PC-3 (cell line): ENCODE data around the gene USP51. TPM values are rescaled to one million over a fixed set of nuclear protein-coding genes. Genes with fewer than 3 reads are reported as not detected.
"Not testable (repeated sequence)": the region's sequence is repeated elsewhere in the genome, so short reads cannot be mapped to it uniquely, and the experiment has no call there.

Experiments
- ATAC-seq: fragments of 200-7000 bp; cut with Tn5 transposase; 2 replicates; pipeline ENCODE4 v1.9.1; 2020; ENCODE audit warnings: mild to moderate bottlenecking, moderate library complexity
- BruUV-seq: library from RNA; stranded (reverse); fragments of 400-500 nt; replicated peaks from 2 replicates; lab custom pipeline; 2021; lab: Mats Ljungman, UMichigan
- CTCF ChIA-PET: fragments of 300-600 bp; sonication (Branson Sonifier 250); formaldehyde crosslinking; loops from one replicate; lab custom pipeline; 2022; ENCODE audit warnings: antibody characterized with exemption; lab: Charles Lee
- POLR2A ChIA-PET: fragments of 300-600 bp; sonication (Branson Sonifier 250); formaldehyde crosslinking; loops from one replicate; lab custom pipeline; 2022; ENCODE audit warnings: antibody characterized with exemption; ENCODE audit not compliant: unreplicated experiment; lab: Charles Lee
- DNase-seq: peaks from one replicate; pipeline ENCODE4 v3.0.0-alpha.2; 2015
- H2AFZ ChIP-seq: fragments of 300-600 bp; sonication (generic); 2 replicates; pipeline ENCODE4 v1.6.0; 2016; ENCODE audit warnings: antibody characterized with exemption, low read length
- H3F3A ChIP-seq: fragments of 300-600 bp; sonication (generic); one replicate; pipeline ENCODE4 v1.6.0; 2017; ENCODE audit warnings: antibody characterized with exemption, low read length, control low read depth, mild to moderate bottlenecking; ENCODE audit not compliant: unreplicated experiment
- H3K27ac ChIP-seq: fragments of 300-600 bp; sonication (generic); 2 replicates; pipeline ENCODE4 v1.5.1; 2016; ENCODE audit warnings: mild to moderate bottlenecking, low read length
- H3K27me3 ChIP-seq: fragments of 300-600 bp; sonication (generic); 2 replicates; pipeline ENCODE4 v1.6.1; 2016; ENCODE audit warnings: low read length, mixed read lengths
- H3K36me3 ChIP-seq: fragments of 300-600 bp; sonication (generic); 2 replicates; pipeline ENCODE4 v1.6.1; 2016; ENCODE audit warnings: low read depth, mixed run types, low read length, mixed read lengths
- H3K4me1 ChIP-seq: fragments of 300-600 bp; sonication (generic); 2 replicates; pipeline ENCODE4 v1.5.1; 2016; ENCODE audit warnings: low read length; ENCODE audit not compliant: insufficient read depth
- H3K4me2 ChIP-seq: fragments of 300-600 bp; sonication (generic); 2 replicates; pipeline ENCODE4 v1.6.0; 2016; ENCODE audit warnings: low read length
- H3K4me3 ChIP-seq: fragments of 300-600 bp; sonication (generic); 2 replicates; pipeline ENCODE4 v1.5.1; 2016; ENCODE audit warnings: mild to moderate bottlenecking, low read length, mixed read lengths
- H3K79me2 ChIP-seq: fragments of 300-600 bp; sonication (generic); 2 replicates; pipeline ENCODE4 v1.6.1; 2017; ENCODE audit warnings: low read length, mixed read lengths
- H3K9ac ChIP-seq: fragments of 300-600 bp; sonication (generic); 2 replicates; pipeline ENCODE4 v1.6.0; 2016; ENCODE audit warnings: mild to moderate bottlenecking, low read length
- H3K9me2 ChIP-seq: fragments of 300-600 bp; sonication (generic); replicated peaks from 2 replicates; pipeline ENCODE4 v1.6.1; 2016; ENCODE audit warnings: mixed run types, low read length, mixed read lengths
- H3K9me3 ChIP-seq: fragments of 300-600 bp; sonication (generic); 2 replicates; pipeline ENCODE4 v1.6.1; 2016; ENCODE audit warnings: low read length, mixed read lengths
- H4K20me1 ChIP-seq: fragments of 300-600 bp; sonication (generic); 2 replicates; pipeline ENCODE4 v1.6.1; 2016; ENCODE audit warnings: low read length, mixed read lengths
- intact Hi-C: fragments of 100-400 bp; cut with micrococcal nuclease; formaldehyde crosslinking; loops from 2 replicates; pipeline ENCODE4 v1.9.0; 2023
- total RNA-seq: library from RNA; depleted of rRNA; stranded (reverse); fragments of >200 nt; gene quantifications from 2 replicates; pipeline ENCODE4 v1.2.3, GENCODE V29; 2014

Gene USP51
- total RNA-seq, 1 experiment from 2014 or later, result 0.22 TPM

DNA sequence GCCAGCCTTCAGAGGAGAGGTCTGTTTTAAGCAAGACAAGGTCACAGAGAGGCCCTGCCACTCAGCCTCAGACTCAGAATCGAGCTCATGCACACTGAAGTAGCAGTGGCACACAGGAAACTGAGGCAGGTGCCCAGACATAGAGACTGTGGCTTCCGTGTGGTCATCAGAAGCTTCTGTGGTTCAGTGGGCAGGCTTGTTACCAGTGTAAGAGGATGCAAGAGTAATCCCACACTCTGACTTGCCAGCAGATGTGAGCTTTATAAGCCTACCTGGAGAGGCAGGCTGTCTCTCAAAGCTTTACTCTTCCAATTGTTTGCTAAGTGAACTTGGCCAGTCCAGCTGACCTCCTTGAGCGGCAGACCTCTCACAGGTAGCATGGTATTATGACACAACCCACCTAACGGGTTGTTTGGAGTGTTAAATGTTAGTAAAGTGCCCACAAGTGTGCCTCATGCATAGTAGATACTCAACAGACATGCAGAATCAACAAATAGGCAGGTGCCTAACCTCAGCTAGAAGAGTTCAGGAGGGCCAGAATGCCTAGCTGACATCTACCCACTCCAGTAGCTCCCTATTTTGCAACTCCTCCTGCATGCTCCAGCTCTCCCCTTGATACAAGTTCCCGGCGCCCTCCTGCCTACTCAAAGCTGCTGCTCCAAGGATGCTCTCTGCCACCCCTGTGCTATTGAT lies 23.5 kb upstream of the USP51 start:
- BruUV-seq, ATAC-seq, H3K4me1 ChIP-seq, H3K9me2 ChIP-seq, H3K27ac ChIP-seq, intact Hi-C loops, H4K20me1 ChIP-seq, POLR2A ChIA-PET, H3K4me3 ChIP-seq, CTCF ChIA-PET, H3F3A ChIP-seq, H3K9me3 ChIP-seq, H3K9ac ChIP-seq, H3K4me2 ChIP-seq, H3K79me2 ChIP-seq, H3K36me3 ChIP-seq, H3K27me3 ChIP-seq, DNase-seq, H2AFZ ChIP-seq: not testable (repeated sequence)

GRCh38 chrX:55508410-55509152 lies 18.9 kb upstream of the USP51 start:
- H3K27ac ChIP-seq, H3K36me3 ChIP-seq, H3K9me2 ChIP-seq, H3K9me3 ChIP-seq, H3K4me2 ChIP-seq, ATAC-seq, POLR2A ChIA-PET, CTCF ChIA-PET, H3K27me3 ChIP-seq, H4K20me1 ChIP-seq, H3K4me1 ChIP-seq, DNase-seq, H2AFZ ChIP-seq, H3K9ac ChIP-seq, H3K79me2 ChIP-seq, BruUV-seq, H3K4me3 ChIP-seq, intact Hi-C loops, H3F3A ChIP-seq: not testable (repeated sequence)

DNA sequence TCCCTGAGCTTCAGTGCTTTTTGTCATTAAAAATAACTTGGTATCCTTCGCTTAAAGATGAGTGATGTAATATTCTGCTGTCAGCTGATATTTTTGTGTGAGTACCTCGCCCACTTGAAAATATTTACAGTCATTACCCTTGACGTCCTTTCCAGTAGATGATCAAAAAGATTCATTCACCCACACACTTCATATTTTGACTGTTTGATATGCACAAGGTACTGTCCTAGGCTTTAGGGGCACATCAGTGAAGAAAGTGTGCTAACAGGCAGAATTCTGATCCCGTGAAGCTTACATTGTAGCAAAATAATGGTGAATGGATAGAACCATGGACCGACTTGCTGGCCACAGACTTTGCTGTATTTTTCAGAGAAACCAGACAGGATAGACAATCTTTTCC lies 18.1 kb upstream of the USP51 start:
- BruUV-seq, POLR2A ChIA-PET, H3K9me2 ChIP-seq, H3K4me3 ChIP-seq, H3K36me3 ChIP-seq, H3K79me2 ChIP-seq, H3F3A ChIP-seq, H3K27me3 ChIP-seq, H3K4me2 ChIP-seq, CTCF ChIA-PET, H2AFZ ChIP-seq, H3K4me1 ChIP-seq, H4K20me1 ChIP-seq, H3K27ac ChIP-seq, H3K9me3 ChIP-seq, ATAC-seq, H3K9ac ChIP-seq, intact Hi-C loops, DNase-seq: not testable (repeated sequence)

- H3K4me2 ChIP-seq, H3K4me1 ChIP-seq, H3K9ac ChIP-seq, H3K4me3 ChIP-seq, H3K9me2 ChIP-seq, H3K36me3 ChIP-seq, CTCF ChIA-PET, BruUV-seq, H3K27ac ChIP-seq, H3K79me2 ChIP-seq, H3K27me3 ChIP-seq, DNase-seq, H3F3A ChIP-seq, intact Hi-C loops, H2AFZ ChIP-seq, H4K20me1 ChIP-seq, POLR2A ChIA-PET, H3K9me3 ChIP-seq, ATAC-seq: not testable (repeated sequence)
These were observed 17.4 kb upstream of the USP51 start for GRCh38 chrX:55507010-55507409.
